ENCODE results near the gene COL18A1. TPM values are rescaled to one million over a fixed set of nuclear protein-coding genes. Genes with fewer than 3 reads are reported as not detected.

The COL18A1 gene
- total and polyA plus RNA-seq, 2 experiments from 2014 or later: 97.1 to 140 TPM

GRCh38 chr21:45379171-45379900 is 25.6 kb upstream of the COL18A1 start:
- Histone ChIP-seq H3K4me3 (no peak overlapping the region), H3K36me3 (replicated peaks; ENCODE audit: insufficient read depth, low read depth) (no peaks in the 10 kb centered on the region), H3K27ac (no peak overlapping the region), H3K4me1 (ENCODE audit: insufficient read depth) (peaks cover 10% of the 10 kb centered on the region), H2AFZ (no peak overlapping the region), H3K27me3 (no peaks in the 10 kb centered on the region), H3K4me2 (no peak overlapping the region), H4K20me1 (ENCODE audit: insufficient read depth, poor library complexity, severe bottlenecking) (no peaks in the 10 kb centered on the region), H3K9me2 (replicated peaks; ENCODE audit: insufficient read depth) (no peaks in the 10 kb centered on the region), H3K9me3 (ENCODE audit: low read depth) (no peaks in the 10 kb centered on the region), H3K79me2 (no peaks in the 10 kb centered on the region)
- no peak for DNase-seq (ENCODE audit: low spot score)
- 87% methylated on average over 13 of the region's 21 CpGs for WGBS (ENCODE audit: low lambda C conversion rate, missing lambda C conversion rate)
- TF ChIP-seq CTCF (IDR thresholded peaks at IDR 0.05; ENCODE audit: poor library complexity) (no peak), EZH2phosphoT487 (IDR thresholded peaks at IDR 0.05; ENCODE audit: low read depth, severe bottlenecking, unreplicated experiment) (no peak), EZH2 (IDR thresholded peaks at IDR 0.05; ENCODE audit: borderline replicate concordance) (no peak)

- no peaks in the 10 kb centered on the region for H3K9me3 ChIP-seq (ENCODE audit: low read depth)
- no peak overlapping the region for H2AFZ ChIP-seq
- no peak overlapping the region for H3K4me2 ChIP-seq
- no peak for TF ChIP-seq CTCF (IDR thresholded peaks at IDR 0.05; ENCODE audit: poor library complexity)
- no peak for DNase-seq (ENCODE audit: low spot score)
- WGBS (ENCODE audit: low lambda C conversion rate, missing lambda C conversion rate): 95% methylated on average over 10 of the region's 35 CpGs
- H4K20me1 ChIP-seq (ENCODE audit: insufficient read depth, poor library complexity, severe bottlenecking): no peaks in the 10 kb centered on the region
- H3K27ac ChIP-seq: no peak overlapping the region
- no peak overlapping the region for H3K4me3 ChIP-seq
- H3K79me2 ChIP-seq: no peaks in the 10 kb centered on the region
- H3K4me1 ChIP-seq (ENCODE audit: insufficient read depth): peaks cover 10% of the 10 kb centered on the region
- no peaks in the 10 kb centered on the region for H3K27me3 ChIP-seq
- H3K36me3 ChIP-seq (replicated peaks; ENCODE audit: insufficient read depth, low read depth): no peaks in the 10 kb centered on the region
- H3K9me2 ChIP-seq (replicated peaks; ENCODE audit: insufficient read depth): no peaks in the 10 kb centered on the region
Observed at GRCh38 chr21:45379901-45380330, 25.0 kb upstream of the COL18A1 start.

DNA sequence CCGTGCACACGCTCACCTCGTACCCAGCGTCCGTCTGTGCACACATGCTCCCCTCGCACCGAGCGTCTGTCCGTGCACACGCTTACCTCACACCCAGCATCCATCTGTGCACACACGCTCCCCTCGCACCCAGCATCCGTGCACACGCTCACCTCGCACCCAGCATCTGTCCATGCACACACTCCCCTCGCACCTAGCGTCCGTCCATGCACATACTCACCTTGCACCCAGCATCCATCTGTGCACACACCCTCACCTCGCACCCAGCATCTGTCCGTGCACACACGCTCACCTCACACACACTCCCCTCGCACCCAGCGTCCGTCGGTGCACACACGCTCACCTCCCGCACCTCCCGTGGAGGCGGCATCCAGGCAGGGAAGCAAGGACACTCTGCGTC is 24.4 kb upstream of the COL18A1 start:
- H3K27me3 ChIP-seq: no peaks in the 10 kb centered on the region

More for the DNA sequence above, 24.4 kb upstream of the COL18A1 start:
- Histone ChIP-seq H3K9me3 (ENCODE audit: low read depth) (no peaks in the 10 kb centered on the region), H3K4me2 (no peak overlapping the region), H3K36me3 (replicated peaks; ENCODE audit: insufficient read depth, low read depth) (no peaks in the 10 kb centered on the region), H4K20me1 (ENCODE audit: insufficient read depth, poor library complexity, severe bottlenecking) (no peaks in the 10 kb centered on the region), H2AFZ (no peak overlapping the region), H3K4me1 (ENCODE audit: insufficient read depth) (peaks cover 10% of the 10 kb centered on the region), H3K79me2 (no peaks in the 10 kb centered on the region), H3K9me2 (replicated peaks; ENCODE audit: insufficient read depth) (no peaks in the 10 kb centered on the region), H3K27ac (no peak overlapping the region), H3K4me3 (no peak overlapping the region)
- WGBS (ENCODE audit: low lambda C conversion rate, missing lambda C conversion rate): 98% methylated on average over 22 of the region's 30 CpGs
- TF ChIP-seq EZH2 (IDR thresholded peaks at IDR 0.05; ENCODE audit: borderline replicate concordance) (no peak), EZH2phosphoT487 (IDR thresholded peaks at IDR 0.05; ENCODE audit: low read depth, severe bottlenecking, unreplicated experiment) (no peak), CTCF (IDR thresholded peaks at IDR 0.05; ENCODE audit: poor library complexity) (no peak)
- no peak for DNase-seq (ENCODE audit: low spot score)

Measured in hepatocyte (in vitro differentiated cells).